GM12891 (cell line): ENCODE results near the gene FGF11.

Experiments used
- PAX5 ChIP-seq: IDR thresholded peaks from 2 replicates; pipeline ENCODE4 v1.6.1; 2011; ENCODE audit warnings: low read length, moderate library complexity, mild to moderate bottlenecking; ENCODE audit not compliant: insufficient read depth, severe bottlenecking
- POLR2A ChIP-seq: IDR thresholded peaks from 2 replicates; pipeline ENCODE4 v1.6.1; 2011; ENCODE audit warnings: low read depth, low read length, control low read depth
- POLR2AphosphoS5 ChIP-seq: IDR thresholded peaks from 2 replicates; pipeline ENCODE4 v1.6.1; 2011; ENCODE audit warnings: low read depth, low read length, control low read depth
- TAF1 ChIP-seq: IDR thresholded peaks from 2 replicates; pipeline ENCODE4 v1.6.1; 2011; ENCODE audit warnings: low read depth, low read length, control low read depth

DNA sequence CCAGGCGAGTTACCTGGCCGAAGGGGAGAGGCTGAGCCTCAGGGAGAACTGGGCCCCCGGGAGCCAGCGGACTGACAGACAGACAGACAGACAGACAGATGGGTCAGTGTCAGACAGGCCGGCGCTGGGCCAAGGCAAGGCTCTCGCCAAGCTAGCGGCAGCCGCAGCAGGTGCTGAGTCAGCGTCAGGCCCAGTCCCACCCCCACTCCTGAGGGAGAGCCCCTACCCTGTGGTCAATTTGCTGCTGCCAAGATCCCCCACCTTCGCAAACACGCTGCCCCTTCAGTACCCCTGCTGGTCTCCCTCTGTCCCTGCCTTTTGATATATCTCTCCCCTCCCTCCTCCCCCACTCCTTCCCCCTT is 1.5 kb downstream of the FGF11 start:
- TF ChIP-seq POLR2AphosphoS5 (no peak), POLR2A (no peak), TAF1 (peak; percentile 38), PAX5 (no peak)
